Measurements from ENCODE around the gene IFI6. TPM values are rescaled to one million over a fixed set of nuclear protein-coding genes. Genes with fewer than 3 reads are reported as not detected.
"Not testable (repeated sequence)": the region's sequence is repeated elsewhere in the genome, so short reads cannot be mapped to it uniquely, and the experiment has no call there.

The IFI6 gene
- polyA plus RNA-seq, 3 donors from 2014 or later: 41.3 to 186 (median 177) TPM

- DNase-seq: peak; percentile 54 to 59 (median 55)
- H3K27me3 Mint-ChIP-seq (ENCODE audit: low read depth in 3 of 3): peaks cover 0 to 5% (median 1%) of the 10 kb centered on the region in 3 donors
- no peaks in the 10 kb centered on the region for H3K9me3 Mint-ChIP-seq
- H3K36me3 Mint-ChIP-seq: peaks cover 7 to 22% (median 15%) of the 10 kb centered on the region in 3 donors
- H3K4me1 Mint-ChIP-seq: peaks cover 34 to 56% of the 10 kb centered on the region in 2 donors
- no peak overlapping the region for H3K27ac Mint-ChIP-seq
- no peak overlapping the region for H3K4me3 Mint-ChIP-seq
Observed at GRCh38 chr1:27624467-27625178, 47.4 kb downstream of the IFI6 start.

GRCh38 chr1:27623327-27624212 lies 48.4 kb downstream of the IFI6 start:
- peaks cover 7 to 27% (median 20%) of the 10 kb centered on the region in 3 donors for H3K36me3 Mint-ChIP-seq
- no peaks in the 10 kb centered on the region for H3K9me3 Mint-ChIP-seq
- H3K4me1 Mint-ChIP-seq: peaks cover 24 to 55% of the 10 kb centered on the region in 2 donors
- H3K4me3 Mint-ChIP-seq: no peak overlapping the region
- peaks cover under 1 to 8% (median 3%) of the 10 kb centered on the region in 3 donors for H3K27me3 Mint-ChIP-seq (ENCODE audit: low read depth in 3 of 3)
- H3K27ac Mint-ChIP-seq: no peak overlapping the region
- peak in 2 of 3 donors; percentile 42 to 54 for DNase-seq

GRCh38 chr1:27622828-27623227 lies 49.2 kb downstream of the IFI6 start:
- peaks cover 4 to 12% (median 9%) of the 10 kb centered on the region in 3 donors for H3K27me3 Mint-ChIP-seq (ENCODE audit: low read depth in 3 of 3)
- no peaks in the 10 kb centered on the region for H3K9me3 Mint-ChIP-seq
- H3K36me3 Mint-ChIP-seq: peaks cover 10 to 34% (median 27%) of the 10 kb centered on the region in 3 donors
- no peak for DNase-seq
- H3K27ac Mint-ChIP-seq: no peak overlapping the region
- no peak overlapping the region for H3K4me3 Mint-ChIP-seq
- peaks cover 17 to 55% of the 10 kb centered on the region in 2 donors for H3K4me1 Mint-ChIP-seq

GRCh38 chr1:27621051-27621920 lies 50.7 kb downstream of the IFI6 start:
- DNase-seq: no peak
- Mint-ChIP-seq H3K4me3 (peak overlapping the region; percentile 55 to 70 (median 66)), H3K36me3 (peaks cover 19 to 46% (median 35%) of the 10 kb centered on the region in 3 donors), H3K27me3 (ENCODE audit: low read depth in 3 of 3) (peaks cover 7 to 14% (median 12%) of the 10 kb centered on the region in 3 donors), H3K27ac (peak overlapping the region in 5 of 6 donors; percentile 82 to 95 (median 88)), H3K4me1 (peaks cover 4 to 60% of the 10 kb centered on the region in 2 donors), H3K9me3 (no peaks in the 10 kb centered on the region)

- Mint-ChIP-seq H3K27me3 (ENCODE audit: low read depth in 3 of 3) (peaks cover 7 to 17% (median 12%) of the 10 kb centered on the region in 3 donors), H3K27ac (peak overlapping the region; percentile 86 to 100 (median 96)), H3K4me3 (peak overlapping the region; percentile 70 to 80 (median 77)), H3K4me1 (peaks cover 0 to 68% of the 10 kb centered on the region in 2 donors), H3K36me3 (peaks cover 22 to 54% (median 37%) of the 10 kb centered on the region in 3 donors)
- DNase-seq, H3K9me3 Mint-ChIP-seq: not testable (repeated sequence)
Observed at GRCh38 chr1:27619782-27620438, 52.1 kb downstream of the IFI6 start.

- peaks cover 12 to 79% of the 10 kb centered on the region in 2 donors for H3K4me1 Mint-ChIP-seq
- H3K27ac Mint-ChIP-seq: peak overlapping the region; percentile 86 to 100 (median 96)
- DNase-seq: peak; percentile 86 to 87 (median 86)
- no peaks in the 10 kb centered on the region for H3K9me3 Mint-ChIP-seq
- H3K4me3 Mint-ChIP-seq: peak overlapping the region; percentile 74 to 80 (median 80)
- peaks cover 8 to 17% (median 12%) of the 10 kb centered on the region in 3 donors for H3K27me3 Mint-ChIP-seq (ENCODE audit: low read depth in 3 of 3)
- peaks cover 29 to 65% (median 44%) of the 10 kb centered on the region in 3 donors for H3K36me3 Mint-ChIP-seq
Observed at GRCh38 chr1:27618341-27619082, 53.5 kb downstream of the IFI6 start.

GRCh38 chr1:27617420-27617819 lies 54.6 kb downstream of the IFI6 start:
- Mint-ChIP-seq H3K36me3 (peaks cover 27 to 67% (median 46%) of the 10 kb centered on the region in 3 donors), H3K4me3 (peak overlapping the region; percentile 74 to 80 (median 80)), H3K27me3 (ENCODE audit: low read depth in 3 of 3) (peaks cover 8 to 17% (median 12%) of the 10 kb centered on the region in 3 donors), H3K27ac (peak overlapping the region; percentile 86 to 100 (median 96)), H3K4me1 (peaks cover 13 to 81% of the 10 kb centered on the region in 2 donors), H3K9me3 (no peaks in the 10 kb centered on the region)
- DNase-seq: no peak

GRCh38 chr1:27616441-27616840 lies 55.6 kb downstream of the IFI6 start:
- Mint-ChIP-seq H3K4me3 (peak overlapping the region in 4 of 5 donors; percentile 52 to 69 (median 66)), H3K36me3 (peaks cover 35 to 73% (median 50%) of the 10 kb centered on the region in 3 donors), H3K9me3 (no peaks in the 10 kb centered on the region), H3K27ac (peak overlapping the region; percentile 86 to 100 (median 96)), H3K4me1 (peaks cover 13 to 74% of the 10 kb centered on the region in 2 donors), H3K27me3 (ENCODE audit: low read depth in 3 of 3) (peaks cover 8 to 15% (median 12%) of the 10 kb centered on the region in 3 donors)
- DNase-seq: no peak

Other genes with a start within 250 kb of the IFI6 start
- gene WASF2, start 182.0 kb downstream of the IFI6 start, polyA plus RNA-seq: 10 to 100 TPM; 36.6 to 90.0 (median 39.5) TPM
- gene AHDC1, start 68.0 kb downstream of the IFI6 start, polyA plus RNA-seq: 1 to 10 TPM in 2 of 3 donors, not detected in 1; 1.2 to 6.3 TPM
- 100 to 1,000 TPM; 350 to 654 (median 572) TPM for gene FGR, start 37.0 kb downstream of the IFI6 start, polyA plus RNA-seq
- 1 to 10 TPM; 2.2 to 8.1 (median 7.5) TPM for gene FAM76A, start 53.8 kb upstream of the IFI6 start, polyA plus RNA-seq
- gene STX12, start 101.0 kb upstream of the IFI6 start, polyA plus RNA-seq: 10 to 100 TPM in 2 of 3 donors, 1 to 10 TPM in 1; 7.9 to 12.9 (median 12.4) TPM
- gene PPP1R8, start 158.6 kb upstream of the IFI6 start, polyA plus RNA-seq: 10 to 100 TPM; 37.7 to 51.1 (median 45.1) TPM
- 100 to 1,000 TPM in 2 of 3 donors, 10 to 100 TPM in 1; 93.2 to 146 (median 101) TPM for gene THEMIS2, start 200.4 kb upstream of the IFI6 start, polyA plus RNA-seq
- gene RPA2, start 242.4 kb upstream of the IFI6 start, polyA plus RNA-seq: 100 to 1,000 TPM; 258 to 407 (median 270) TPM

Measured in immature natural killer cell (primary cell).